HFFc6 (cell line): Measurements from ENCODE around the gene CDR2L. TPM values are rescaled to one million over a fixed set of nuclear protein-coding genes. Genes with fewer than 3 reads are reported as not detected.
"Not testable (repeated sequence)": the region's sequence is repeated elsewhere in the genome, so short reads cannot be mapped to it uniquely, and the experiment has no call there.

ENCODE experiments used
- DNase-seq: peaks from one replicate; pipeline ENCODE4 v3.0.0-alpha.2; 2018
- H3K27ac Mint-ChIP-seq: 2 replicates; pipeline ENCODE4 v1.8.0; 2020; ENCODE audit warnings: mild to moderate bottlenecking, mixed read lengths
- H3K27me3 Mint-ChIP-seq: 2 replicates; pipeline ENCODE4 v1.8.0; 2021; ENCODE audit warnings: mild to moderate bottlenecking, moderate library complexity, mixed read lengths; ENCODE audit not compliant: insufficient read depth
- H3K36me3 Mint-ChIP-seq: 2 replicates; pipeline ENCODE4 v1.8.0; 2021; ENCODE audit warnings: low read depth, mixed read lengths
- H3K4me1 Mint-ChIP-seq: 2 replicates; pipeline ENCODE4 v1.8.0; 2020; ENCODE audit warnings: low read depth, mixed read lengths
- H3K4me3 Mint-ChIP-seq: 2 replicates; pipeline ENCODE4 v1.8.0; 2020; ENCODE audit warnings: mild to moderate bottlenecking, moderate library complexity, mixed read lengths
- H3K9me3 Mint-ChIP-seq: 2 replicates; pipeline ENCODE4 v1.8.0; 2020; ENCODE audit warnings: mild to moderate bottlenecking, mixed read lengths
- CTCF ChIP-seq: fragments of 200-600 bp; sonication (generic); IDR thresholded peaks from 2 replicates; pipeline ENCODE4 v1.5.0; 2021; ENCODE audit warnings: antibody characterized with exemption, mild to moderate bottlenecking
- total RNA-seq, 6 experiments: library from RNA; stranded (reverse); fragmentation: NEBNext Ultra II Directional; extraction: Animal tissue kit (Norgen Biotek cat#: 25700); gene quantifications; 2 replicates in 1 of 6; 3 replicates in 5 of 6; pipeline ENCODE4 v1.2.3, GENCODE V29; 2021

The CDR2L gene
- total RNA-seq, 6 experiments from 2014 or later, result 27.5 to 35.8 (median 30.4) TPM

- H3K27me3 Mint-ChIP-seq, result no peaks in the 10 kb centered on the region; the same call in 1 of the 2 replicates
- peaks cover 45% of the 10 kb centered on the region for H3K36me3 Mint-ChIP-seq
- no peak overlapping the region for H3K4me3 Mint-ChIP-seq
- H3K27ac Mint-ChIP-seq, result no peak overlapping the region
- DNase-seq, result no peak
- peaks cover under 1% of the 10 kb centered on the region for H3K4me1 Mint-ChIP-seq
- TF ChIP-seq CTCF, result no peak
- H3K9me3 Mint-ChIP-seq, result no peaks in the 10 kb centered on the region
These were observed 31.7 kb downstream of the CDR2L start for GRCh38 chr17:75019146-75019545.

- Mint-ChIP-seq H3K27ac (no peak overlapping the region), H3K27me3 (no peaks in the 10 kb centered on the region; the same call in 1 of the 2 replicates), H3K9me3 (no peaks in the 10 kb centered on the region; the same call in 1 of the 2 replicates), H3K4me1 (no peaks in the 10 kb centered on the region; the same call in 1 of the 2 replicates), H3K4me3 (no peak overlapping the region), H3K36me3 (peaks cover 49% of the 10 kb centered on the region)
- no peak for TF ChIP-seq CTCF
- no peak for DNase-seq
These were observed 32.3 kb downstream of the CDR2L start for GRCh38 chr17:75019710-75020109.

- no peaks in the 10 kb centered on the region; the same call in 1 of the 2 replicates for H3K27me3 Mint-ChIP-seq
- peaks cover 53% of the 10 kb centered on the region for H3K36me3 Mint-ChIP-seq
- H3K4me1 Mint-ChIP-seq, result no peaks in the 10 kb centered on the region
- no peaks in the 10 kb centered on the region; the same call in 1 of the 2 replicates for H3K9me3 Mint-ChIP-seq
- H3K27ac Mint-ChIP-seq, result no peak overlapping the region
- H3K4me3 Mint-ChIP-seq, result no peak overlapping the region
- TF ChIP-seq CTCF, result no peak
- DNase-seq, result no peak
These were observed 33.1 kb downstream of the CDR2L start for GRCh38 chr17:75020331-75021110.

- peaks cover 4% of the 10 kb centered on the region for H3K9me3 Mint-ChIP-seq
These were observed 37.4 kb downstream of the CDR2L start for GRCh38 chr17:75024686-75025397.

GRCh38 chr17:75025398-75025734 lies 37.9 kb downstream of the CDR2L start:
- H3K4me1 Mint-ChIP-seq, result peaks cover 14% of the 10 kb centered on the region
- H3K27ac Mint-ChIP-seq, H3K9me3 Mint-ChIP-seq: not testable (repeated sequence)

More at GRCh38 chr17:75024686-75025397, 37.4 kb downstream of the CDR2L start:
- Mint-ChIP-seq H3K4me3 (no peak overlapping the region), H3K4me1 (peaks cover 14% of the 10 kb centered on the region), H3K36me3 (peaks cover 37% of the 10 kb centered on the region), H3K27ac (no peak overlapping the region), H3K27me3 (peaks cover 2% of the 10 kb centered on the region)
- no peak for DNase-seq
- TF ChIP-seq CTCF, result no peak

GRCh38 chr17:75026650-75027049 lies 39.2 kb downstream of the CDR2L start:
- H3K36me3 Mint-ChIP-seq, result peaks cover 26% of the 10 kb centered on the region
- H3K27me3 Mint-ChIP-seq, DNase-seq, H3K4me3 Mint-ChIP-seq, H3K27ac Mint-ChIP-seq: not testable (repeated sequence)
- peaks cover 11% of the 10 kb centered on the region for H3K9me3 Mint-ChIP-seq
- peaks cover 14% of the 10 kb centered on the region for H3K4me1 Mint-ChIP-seq

More at GRCh38 chr17:75025398-75025734, 37.9 kb downstream of the CDR2L start:
- not testable (repeated sequence) for DNase-seq, H3K4me3 Mint-ChIP-seq, H3K27me3 Mint-ChIP-seq
- peaks cover 37% of the 10 kb centered on the region for H3K36me3 Mint-ChIP-seq
